Measurements from ENCODE around the gene TSHZ3. TPM values are rescaled to one million over a fixed set of nuclear protein-coding genes. Genes with fewer than 3 reads are reported as not detected.

The TSHZ3 gene
- total and polyA plus RNA-seq, 2 donors from 2014 or later = 1.7 to 8.4 TPM

DNA sequence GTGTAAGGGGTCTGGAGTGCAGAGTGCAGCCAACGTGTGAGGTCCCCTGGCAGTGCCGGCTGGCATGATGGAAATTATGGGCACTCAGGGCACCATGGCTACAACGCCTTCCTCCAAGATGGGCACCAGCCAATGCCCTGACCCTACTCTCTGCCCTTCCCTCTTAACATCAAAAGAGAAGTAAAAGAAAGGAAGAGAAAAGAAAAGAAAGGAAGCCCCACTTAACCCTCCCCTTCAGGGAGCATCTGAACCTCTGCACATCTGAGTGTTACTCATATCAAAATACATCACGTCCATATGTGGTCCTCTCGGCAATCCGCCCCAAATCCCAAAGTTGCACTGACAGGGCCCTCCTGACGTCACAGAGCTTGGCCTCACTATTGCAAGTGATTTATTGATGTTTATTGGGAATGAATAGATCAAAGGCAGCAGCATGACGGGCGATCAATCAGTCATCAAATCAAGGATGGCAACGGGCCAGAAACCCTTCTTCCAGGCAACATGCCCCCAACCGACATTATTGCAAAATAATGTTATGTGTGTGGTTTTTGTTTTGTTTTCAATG is 1.3 kb downstream of the TSHZ3 start:
- H3K27me3 ChIP-seq (ENCODE audit: control insufficient read depth, insufficient read depth, low read length) = peaks cover 19% of the 10 kb centered on the region
- TF ChIP-seq, protein P1, sequence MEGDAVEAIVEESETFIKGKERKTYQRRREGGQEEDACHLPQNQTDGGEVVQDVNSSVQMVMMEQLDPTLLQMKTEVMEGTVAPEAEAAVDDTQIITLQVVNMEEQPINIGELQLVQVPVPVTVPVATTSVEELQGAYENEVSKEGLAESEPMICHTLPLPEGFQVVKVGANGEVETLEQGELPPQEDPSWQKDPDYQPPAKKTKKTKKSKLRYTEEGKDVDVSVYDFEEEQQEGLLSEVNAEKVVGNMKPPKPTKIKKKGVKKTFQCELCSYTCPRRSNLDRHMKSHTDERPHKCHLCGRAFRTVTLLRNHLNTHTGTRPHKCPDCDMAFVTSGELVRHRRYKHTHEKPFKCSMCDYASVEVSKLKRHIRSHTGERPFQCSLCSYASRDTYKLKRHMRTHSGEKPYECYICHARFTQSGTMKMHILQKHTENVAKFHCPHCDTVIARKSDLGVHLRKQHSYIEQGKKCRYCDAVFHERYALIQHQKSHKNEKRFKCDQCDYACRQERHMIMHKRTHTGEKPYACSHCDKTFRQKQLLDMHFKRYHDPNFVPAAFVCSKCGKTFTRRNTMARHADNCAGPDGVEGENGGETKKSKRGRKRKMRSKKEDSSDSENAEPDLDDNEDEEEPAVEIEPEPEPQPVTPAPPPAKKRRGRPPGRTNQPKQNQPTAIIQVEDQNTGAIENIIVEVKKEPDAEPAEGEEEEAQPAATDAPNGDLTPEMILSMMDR (IDR thresholded peaks at IDR 0.05; ENCODE audit: borderline replicate concordance, extremely low read depth, insufficient read depth) = no peak
- peak in 1 of 5 donors; percentile 53 for DNase-seq
- H3K27ac ChIP-seq (ENCODE audit: low read depth in 2 of 2, low read length in 2 of 2) = no peak overlapping the region
- peaks cover 0 to 8% (median 0%) of the 10 kb centered on the region in 3 donors for H3K4me1 ChIP-seq (ENCODE audit: control insufficient read depth in 2 of 3, insufficient read depth in 2 of 3, low read depth in 1 of 3, low read length in 3 of 3)
- intact Hi-C loops (cut with DNase I) = no loop called here
- no peaks in the 10 kb centered on the region for H3K9me3 ChIP-seq (ENCODE audit: control insufficient read depth in 2 of 3, insufficient read depth in 1 of 3, low read length in 3 of 3)
- FAIRE-seq = no peak
- H3K9ac ChIP-seq (ENCODE audit: low read length in 3 of 3) = peak overlapping the region in 1 of 3 donors; percentile 6
- no peaks in the 10 kb centered on the region for H3K36me3 ChIP-seq (ENCODE audit: control insufficient read depth in 2 of 3, insufficient read depth in 3 of 3, low read length in 3 of 3)
- H3K4me3 ChIP-seq (ENCODE audit: low read length in 3 of 3) = peak overlapping the region; percentile 31 to 62 (median 48)

DNA sequence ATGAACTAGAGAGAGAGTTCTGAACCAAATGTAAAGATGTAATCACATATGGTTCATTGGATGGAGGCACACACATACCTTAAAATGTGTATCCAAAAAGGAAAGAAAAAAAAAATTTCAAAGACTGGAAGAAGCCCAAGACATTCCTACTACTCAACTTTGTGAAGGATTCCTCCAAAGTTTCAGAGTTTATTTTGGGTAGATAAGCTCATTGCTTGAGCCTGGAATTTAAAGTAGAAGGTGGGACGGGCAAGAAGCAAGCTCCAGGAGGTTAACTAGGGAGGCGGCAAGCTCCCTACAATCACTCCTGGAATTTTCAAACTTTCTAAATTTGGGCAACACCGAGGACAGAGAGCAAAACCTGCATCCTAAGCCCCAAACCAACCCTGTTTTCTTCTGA is 1.9 kb downstream of the TSHZ3 start:
- H3K4me1 ChIP-seq (ENCODE audit: control insufficient read depth in 2 of 3, insufficient read depth in 2 of 3, low read depth in 1 of 3, low read length in 3 of 3) = peaks cover 0 to 8% (median 0%) of the 10 kb centered on the region in 3 donors
- H3K36me3 ChIP-seq (ENCODE audit: control insufficient read depth in 2 of 3, insufficient read depth in 3 of 3, low read length in 3 of 3) = no peaks in the 10 kb centered on the region
- DNase-seq = no peak
- no peak for FAIRE-seq
- intact Hi-C loops (cut with DNase I) = no loop called here
- H3K27me3 ChIP-seq (ENCODE audit: control insufficient read depth, insufficient read depth, low read length) = peaks cover 14% of the 10 kb centered on the region
- H3K27ac ChIP-seq (ENCODE audit: low read depth in 2 of 2, low read length in 2 of 2) = no peak overlapping the region
- no peaks in the 10 kb centered on the region for H3K9me3 ChIP-seq (ENCODE audit: control insufficient read depth in 2 of 3, insufficient read depth in 1 of 3, low read length in 3 of 3)
- H3K4me3 ChIP-seq (ENCODE audit: low read length in 3 of 3) = peak overlapping the region in 1 of 3 donors; percentile 9
- TF ChIP-seq, protein P1 (IDR thresholded peaks at IDR 0.05; ENCODE audit: borderline replicate concordance, extremely low read depth, insufficient read depth) = no peak
- no peak overlapping the region for H3K9ac ChIP-seq (ENCODE audit: low read length in 3 of 3)

DNA sequence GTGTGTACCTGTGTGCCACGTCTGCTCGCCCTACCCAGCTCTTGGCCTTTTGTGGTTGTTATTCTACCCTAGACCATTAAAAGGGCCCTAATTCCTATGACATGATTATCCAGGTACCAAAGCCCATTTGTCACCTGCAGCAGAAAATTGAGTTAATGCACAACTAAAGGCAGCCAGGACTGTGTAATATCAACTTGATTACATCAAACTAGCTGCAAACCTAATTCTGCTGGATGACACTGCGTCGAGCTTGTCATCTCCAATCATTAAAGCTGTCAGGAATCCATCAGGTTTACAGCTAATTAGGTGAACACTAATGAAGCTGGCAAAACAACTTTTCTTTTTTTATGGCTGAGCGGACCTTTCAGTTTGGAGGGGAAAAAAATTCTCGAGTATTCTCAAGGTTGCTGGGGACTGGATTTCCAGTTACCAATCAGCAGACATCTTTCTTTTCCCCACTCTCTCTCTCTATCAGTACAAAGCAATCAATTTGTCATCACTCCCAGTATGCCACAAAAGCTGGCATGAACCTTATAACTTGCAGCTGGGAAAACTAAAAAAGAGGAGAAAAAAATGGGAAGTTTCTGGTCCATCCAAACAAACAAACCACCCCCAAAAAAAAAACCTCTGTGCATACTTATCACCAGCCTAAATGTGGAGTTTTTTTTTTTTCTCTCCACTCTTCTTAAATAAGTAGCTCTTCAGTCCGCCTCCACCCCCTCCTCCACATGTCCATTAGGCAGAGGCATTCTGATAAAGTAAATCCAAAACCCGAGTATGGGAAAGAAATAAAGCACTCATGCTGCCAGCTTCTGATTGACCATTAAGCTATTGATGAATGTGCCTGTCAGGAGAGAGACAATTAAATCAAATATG is 2.8 kb downstream of the TSHZ3 start:
- no peaks in the 10 kb centered on the region for H3K36me3 ChIP-seq (ENCODE audit: control insufficient read depth in 2 of 3, insufficient read depth in 3 of 3, low read length in 3 of 3)
- H3K4me3 ChIP-seq (ENCODE audit: low read length in 3 of 3) = no peak overlapping the region
- TF ChIP-seq, protein P1 (IDR thresholded peaks at IDR 0.05; ENCODE audit: borderline replicate concordance, extremely low read depth, insufficient read depth) = no peak
- H3K9ac ChIP-seq (ENCODE audit: low read length in 3 of 3) = no peak overlapping the region
- no peak overlapping the region for H3K27ac ChIP-seq (ENCODE audit: low read depth in 2 of 2, low read length in 2 of 2)
- DNase-seq = no peak
- FAIRE-seq = no peak
- intact Hi-C loops (cut with DNase I) = no loop called here
- H3K27me3 ChIP-seq (ENCODE audit: control insufficient read depth, insufficient read depth, low read length) = peaks cover 10% of the 10 kb centered on the region
- H3K4me1 ChIP-seq (ENCODE audit: control insufficient read depth in 2 of 3, insufficient read depth in 2 of 3, low read depth in 1 of 3, low read length in 3 of 3) = peaks cover 0 to 2% (median 0%) of the 10 kb centered on the region in 3 donors
- H3K9me3 ChIP-seq (ENCODE audit: control insufficient read depth in 2 of 3, insufficient read depth in 1 of 3, low read length in 3 of 3) = no peaks in the 10 kb centered on the region

All from kidney (tissue), 14 donors.